Measurements from ENCODE around the gene SLC38A7.
A peak's percentile ranks its signal among the peaks of the same experiment; 100 is the strongest.

SLC38A7 gene

GRCh38 chr16:58635502-58635901, 49.1 kb downstream of the SLC38A7 start:
- no peak overlapping the region for H3K27ac ChIP-seq

GRCh38 chr16:58634265-58634802, 50.2 kb downstream of the SLC38A7 start:
- TF ChIP-seq CTCF (IDR thresholded peaks at IDR 0.05): no peak
- TF ChIP-seq ZFX (IDR thresholded peaks at IDR 0.05; ENCODE audit: borderline replicate concordance): no peak
- no peak overlapping the region for H3K27ac ChIP-seq

More at GRCh38 chr16:58635502-58635901, 49.1 kb downstream of the SLC38A7 start:
- no peak for TF ChIP-seq ZFX (IDR thresholded peaks at IDR 0.05; ENCODE audit: borderline replicate concordance)
- TF ChIP-seq CTCF (IDR thresholded peaks at IDR 0.05): no peak

- TF ChIP-seq CTCF (IDR thresholded peaks at IDR 0.05) (no peak), ZFX (IDR thresholded peaks at IDR 0.05; ENCODE audit: borderline replicate concordance) (no peak)
- H3K27ac ChIP-seq: peak within 1 kb of the TSS; percentile 92
Measured at GRCh38 chr16:58629733-58630640, 54.6 kb downstream of the SLC38A7 start, which contains the start of gene CNOT1. CNOT1 (minus strand) TSS chr16:58629826; CDS start chr16:58599337, 30,489 bp downstream.

- TF ChIP-seq ZFX (IDR thresholded peaks at IDR 0.05; ENCODE audit: borderline replicate concordance) (no peak), CTCF (IDR thresholded peaks at IDR 0.05) (no peak)
Measured at GRCh38 chr16:58628845-58629732, 55.5 kb downstream of the SLC38A7 start.

GRCh38 chr16:58624209-58624608, 60.4 kb downstream of the SLC38A7 start:
- TF ChIP-seq ZFX (IDR thresholded peaks at IDR 0.05; ENCODE audit: borderline replicate concordance) (no peak), CTCF (IDR thresholded peaks at IDR 0.05) (no peak)

More at GRCh38 chr16:58628845-58629732, 55.5 kb downstream of the SLC38A7 start:
- peak overlapping the region; percentile 92 for H3K27ac ChIP-seq

GRCh38 chr16:58620396-58620795, 64.2 kb downstream of the SLC38A7 start:
- no peak overlapping the region for H3K27ac ChIP-seq

More at GRCh38 chr16:58624209-58624608, 60.4 kb downstream of the SLC38A7 start:
- H3K27ac ChIP-seq: no peak overlapping the region

More at GRCh38 chr16:58620396-58620795, 64.2 kb downstream of the SLC38A7 start:
- no peak for TF ChIP-seq ZFX (IDR thresholded peaks at IDR 0.05; ENCODE audit: borderline replicate concordance)
- TF ChIP-seq CTCF (IDR thresholded peaks at IDR 0.05): no peak

Data from 22Rv1 (cell line).